Thoracic aorta (tissue), 2 donors: Measurements from ENCODE around the gene CD79A. TPM values are rescaled to one million over a fixed set of nuclear protein-coding genes. Genes with fewer than 3 reads are reported as not detected.

Source experiments
- ATAC-seq: fragments of 150-250 bp; one replicate; pipeline ENCODE4 v1.8.0; 2017; ENCODE audit warnings: low read depth; ENCODE audit not compliant: insufficient number of reproducible peaks, low FRiP score
- DNase-seq: peaks from one replicate; pipeline ENCODE4 v3.0.0-alpha.2; 2020; ENCODE audit warnings: low spot score
- H3K27ac ChIP-seq, 2 donors: fragments of 200-600 bp; sonication (generic); 1 replicate in 1 of 2; 2 replicates in 1 of 2; pipeline ENCODE4 v1.5.1; 2016; ENCODE audit warnings: mild to moderate bottlenecking in 2 of 2, moderate library complexity in 2 of 2
- H3K27me3 ChIP-seq: fragments of 200-600 bp; sonication (generic); replicated peaks from 2 replicates; pipeline ENCODE4 v1.6.0; 2016; ENCODE audit warnings: mild to moderate bottlenecking; ENCODE audit not compliant: insufficient read depth
- H3K36me3 ChIP-seq: fragments of 200-600 bp; sonication (generic); one replicate; pipeline ENCODE4 v1.5.1; 2016
- H3K4me1 ChIP-seq, 2 donors: fragments of 200-600 bp; sonication (generic); 1 replicate in 1 of 2; 2 replicates in 1 of 2; pipeline versions ENCODE4 v1.5.1 to v1.6.0; 2016; ENCODE audit warnings: low read depth in 2 of 2, mild to moderate bottlenecking in 1 of 2; ENCODE audit not compliant: control insufficient read depth in 1 of 2
- H3K4me3 ChIP-seq: fragments of 200-600 bp; sonication (generic); 2 replicates; pipeline ENCODE4 v1.5.1; 2016; ENCODE audit warnings: mild to moderate bottlenecking
- H3K9me3 ChIP-seq: fragments of 200-600 bp; sonication (generic); 2 replicates; pipeline ENCODE4 v1.5.1; 2016
- total RNA-seq, 2 donors: library from RNA; depleted of rRNA; stranded (reverse); fragments of >200 nt; gene quantifications; one replicate each; pipeline versions ENCODE4 v1.1.0 to v1.2.3, GENCODE V29; 2016
- TF ChIP-seq, protein P1 (sequence below): fragments of 200-600 bp; sonication (generic); IDR thresholded peaks from one replicate; pipeline ENCODE4 v1.5.1; 2019; ENCODE audit warnings: antibody characterized with exemption

CD79A gene
- total RNA-seq, 2 donors from 2014 or later, result not detected

DNA sequence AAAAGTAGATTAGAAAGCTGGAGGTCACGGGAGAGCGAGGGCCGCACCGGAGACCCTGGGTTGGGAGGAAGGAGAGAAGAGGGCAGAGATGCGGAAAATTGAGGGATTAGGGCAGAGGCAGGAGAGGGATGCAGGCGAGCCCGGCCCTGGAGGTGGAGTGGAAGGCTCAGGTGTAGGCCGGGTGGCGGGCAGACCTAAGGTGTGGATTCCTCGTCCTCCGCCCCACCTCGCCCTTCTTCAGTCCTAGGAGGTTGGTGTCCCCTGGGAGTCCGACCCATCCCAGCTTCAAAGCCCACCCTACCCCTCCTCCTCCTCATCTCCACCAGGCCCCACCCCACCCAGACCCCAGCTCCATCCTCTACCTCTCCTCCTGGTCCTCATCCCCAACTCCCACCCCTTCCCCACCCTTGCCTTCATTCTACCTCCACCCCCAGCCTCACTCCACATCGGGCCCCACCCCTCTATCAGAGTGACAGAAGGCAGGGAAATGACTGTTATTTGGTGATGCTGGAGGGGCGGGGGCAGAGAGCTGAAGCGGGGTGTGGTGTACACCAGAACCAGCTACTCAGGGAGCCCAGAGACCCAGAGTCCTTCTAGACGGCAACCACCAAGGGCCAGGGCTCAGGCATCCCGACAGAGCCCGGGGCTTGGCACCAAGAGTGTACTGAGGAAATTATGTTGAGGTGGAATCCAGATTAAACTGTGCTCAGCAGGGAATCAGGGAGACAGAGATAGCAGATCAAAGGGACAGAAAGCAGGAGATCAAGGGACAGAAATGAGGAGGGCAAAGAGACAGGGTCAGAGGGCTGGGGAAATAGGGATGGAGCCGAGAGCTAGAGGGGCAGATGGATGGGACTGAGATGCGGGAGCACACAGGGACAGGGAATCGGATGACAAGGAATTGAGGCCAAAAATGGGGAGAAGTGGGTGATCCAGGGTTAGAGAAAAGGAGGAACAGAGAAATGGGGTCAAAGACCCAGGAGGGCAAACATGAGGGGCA, 44.8 kb downstream of the CD79A start:
- ATAC-seq (no peak), DNase-seq (no peak)
- Histone ChIP-seq H3K9me3 (no peaks in the 10 kb centered on the region), H3K36me3 (no peaks in the 10 kb centered on the region), H3K4me3 (no peak overlapping the region), H3K27ac (no peak overlapping the region), H3K27me3 (peaks cover 12% of the 10 kb centered on the region), H3K4me1 (no peaks in the 10 kb centered on the region)
- TF ChIP-seq, protein P1, sequence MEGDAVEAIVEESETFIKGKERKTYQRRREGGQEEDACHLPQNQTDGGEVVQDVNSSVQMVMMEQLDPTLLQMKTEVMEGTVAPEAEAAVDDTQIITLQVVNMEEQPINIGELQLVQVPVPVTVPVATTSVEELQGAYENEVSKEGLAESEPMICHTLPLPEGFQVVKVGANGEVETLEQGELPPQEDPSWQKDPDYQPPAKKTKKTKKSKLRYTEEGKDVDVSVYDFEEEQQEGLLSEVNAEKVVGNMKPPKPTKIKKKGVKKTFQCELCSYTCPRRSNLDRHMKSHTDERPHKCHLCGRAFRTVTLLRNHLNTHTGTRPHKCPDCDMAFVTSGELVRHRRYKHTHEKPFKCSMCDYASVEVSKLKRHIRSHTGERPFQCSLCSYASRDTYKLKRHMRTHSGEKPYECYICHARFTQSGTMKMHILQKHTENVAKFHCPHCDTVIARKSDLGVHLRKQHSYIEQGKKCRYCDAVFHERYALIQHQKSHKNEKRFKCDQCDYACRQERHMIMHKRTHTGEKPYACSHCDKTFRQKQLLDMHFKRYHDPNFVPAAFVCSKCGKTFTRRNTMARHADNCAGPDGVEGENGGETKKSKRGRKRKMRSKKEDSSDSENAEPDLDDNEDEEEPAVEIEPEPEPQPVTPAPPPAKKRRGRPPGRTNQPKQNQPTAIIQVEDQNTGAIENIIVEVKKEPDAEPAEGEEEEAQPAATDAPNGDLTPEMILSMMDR, result no peak

GRCh38 chr19:41922585-41922984, 45.5 kb downstream of the CD79A start:
- no peak overlapping the region for H3K4me3 ChIP-seq
- H3K4me1 ChIP-seq, result no peaks in the 10 kb centered on the region
- H3K36me3 ChIP-seq, result no peaks in the 10 kb centered on the region
- DNase-seq (no peak), ATAC-seq (no peak)
- no peaks in the 10 kb centered on the region for H3K9me3 ChIP-seq
- TF ChIP-seq, protein P1, result no peak
- no peak overlapping the region for H3K27ac ChIP-seq
- peaks cover 12% of the 10 kb centered on the region for H3K27me3 ChIP-seq

DNA sequence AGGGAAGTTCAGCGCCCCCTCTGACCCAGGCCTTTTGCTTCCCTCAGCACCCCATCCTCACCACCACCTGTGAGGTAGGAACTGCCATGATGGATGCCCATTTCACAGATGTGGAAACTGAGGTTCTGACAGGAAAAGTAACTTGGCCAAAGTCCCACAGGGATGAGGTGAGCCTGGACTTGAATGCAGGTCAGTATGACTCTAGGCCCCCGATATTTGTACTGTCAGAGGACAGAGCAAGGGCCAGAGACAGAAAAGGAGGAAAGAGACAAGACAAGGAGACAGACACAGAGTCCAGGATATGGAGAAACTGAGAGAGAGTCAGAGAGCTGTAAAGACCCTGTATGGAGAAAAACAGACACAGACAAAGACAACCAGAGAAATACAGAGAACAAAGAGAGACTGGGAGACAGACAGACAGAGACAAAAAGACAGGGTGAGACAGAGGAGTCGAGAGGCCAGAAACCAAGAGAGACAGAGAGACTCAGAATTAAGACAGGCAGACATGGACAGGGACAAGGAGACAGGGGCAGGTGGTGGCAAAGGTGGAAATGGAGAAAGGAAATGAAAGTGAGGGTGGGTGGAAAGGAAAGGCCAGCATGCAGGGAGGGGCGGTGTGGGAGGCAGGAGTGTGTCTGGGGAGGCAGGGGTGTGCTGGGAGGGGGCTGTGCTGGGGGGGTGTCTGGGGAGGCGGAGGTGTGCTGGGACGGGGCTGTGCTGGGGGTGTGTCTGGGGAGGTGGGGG, 46.1 kb downstream of the CD79A start:
- DNase-seq (no peak), ATAC-seq (no peak)
- Histone ChIP-seq H3K27ac (no peak overlapping the region), H3K36me3 (no peaks in the 10 kb centered on the region), H3K4me3 (no peak overlapping the region), H3K4me1 (peaks cover 1 to 4% of the 10 kb centered on the region in 2 donors), H3K9me3 (no peaks in the 10 kb centered on the region), H3K27me3 (peaks cover 12% of the 10 kb centered on the region)
- TF ChIP-seq, protein P1, result no peak

DNA sequence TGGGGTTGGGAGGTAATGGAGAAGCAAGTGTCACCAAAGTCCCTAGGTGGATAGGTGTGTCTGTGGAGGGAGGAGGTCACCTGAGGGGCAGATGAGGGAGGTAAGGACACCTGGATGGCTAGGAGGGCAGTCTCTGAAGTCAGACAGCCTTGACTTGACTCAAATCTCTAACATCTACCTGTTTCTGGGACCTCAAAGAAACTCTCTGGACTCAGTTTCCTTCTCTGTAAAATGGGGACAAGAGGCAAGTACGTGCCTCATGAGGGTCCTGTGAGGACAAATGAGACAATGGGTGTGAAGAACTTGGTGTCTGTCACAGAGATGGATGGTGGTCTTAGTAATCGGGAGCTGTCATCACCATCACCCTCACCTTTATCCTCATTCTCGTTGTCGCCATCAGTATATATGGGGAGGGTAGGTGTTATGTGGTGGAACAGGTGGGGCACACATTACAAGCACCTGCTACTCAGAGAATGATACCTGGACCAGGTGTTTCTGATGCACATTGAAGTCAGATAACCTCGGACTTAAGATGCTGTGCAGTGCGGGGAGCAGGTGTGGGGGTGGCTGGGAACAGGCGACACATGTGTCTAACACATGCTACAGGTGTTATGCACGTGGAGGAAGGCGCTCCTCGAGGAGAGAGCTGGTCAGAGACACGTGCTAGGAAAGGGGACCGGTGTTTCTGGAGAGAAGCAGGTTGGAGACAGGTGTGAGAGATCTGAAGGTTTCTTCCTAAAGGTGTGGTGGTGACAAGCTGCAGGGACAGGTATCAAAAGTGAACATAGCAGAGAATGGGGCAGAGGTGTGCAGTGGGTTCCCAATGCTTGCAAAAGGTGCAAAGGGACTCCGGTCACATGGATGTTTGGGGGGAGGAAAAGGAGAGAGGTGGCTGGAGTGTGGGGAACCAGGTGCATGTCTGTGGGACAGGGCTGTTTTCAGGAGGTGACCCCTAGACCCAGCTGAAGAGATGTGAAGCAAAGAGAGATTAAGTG, 47.4 kb downstream of the CD79A start:
- TF ChIP-seq, protein P1, result no peak
- peaks cover 12% of the 10 kb centered on the region for H3K27me3 ChIP-seq
- ATAC-seq, result no peak

More for the DNA sequence above, 47.4 kb downstream of the CD79A start:
- Histone ChIP-seq H3K9me3 (no peaks in the 10 kb centered on the region), H3K27ac (no peak overlapping the region), H3K4me1 (peaks cover 9 to 12% of the 10 kb centered on the region in 2 donors), H3K36me3 (no peaks in the 10 kb centered on the region), H3K4me3 (no peak overlapping the region)
- no peak for DNase-seq
